NCI-H524 (cell line): Measurements from ENCODE around the gene MBTPS1.

Experiments
- DNase-seq, 2 experiments: peaks; one replicate each; lab custom pipeline; 2025; lab: John Stamatoyannopoulos, UW

The MBTPS1 gene

GRCh38 chr16:84036131-84036530 lies 80.6 kb downstream of the MBTPS1 start:
- DNase-seq: no peak

DNA sequence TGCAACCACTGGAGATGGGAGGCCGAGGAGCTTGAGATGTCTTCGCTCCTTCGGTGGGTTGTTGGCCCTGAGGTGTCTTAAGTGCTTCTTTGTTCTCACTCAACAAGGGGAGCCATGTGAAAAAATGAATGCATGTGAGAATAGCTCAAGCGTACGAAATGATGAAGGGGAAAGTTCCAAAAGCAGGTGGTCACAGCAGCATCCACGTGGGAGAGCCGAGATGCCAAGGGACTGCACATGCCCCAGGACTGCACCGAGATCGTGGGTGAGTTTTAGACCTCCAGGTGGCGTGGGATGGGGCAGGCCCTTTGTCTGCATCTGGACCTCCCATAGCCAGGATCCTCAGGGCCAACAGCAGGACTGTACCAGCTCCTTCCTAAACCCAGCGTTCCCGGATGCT lies 82.2 kb downstream of the MBTPS1 start:
- DNase-seq: no peak

DNA sequence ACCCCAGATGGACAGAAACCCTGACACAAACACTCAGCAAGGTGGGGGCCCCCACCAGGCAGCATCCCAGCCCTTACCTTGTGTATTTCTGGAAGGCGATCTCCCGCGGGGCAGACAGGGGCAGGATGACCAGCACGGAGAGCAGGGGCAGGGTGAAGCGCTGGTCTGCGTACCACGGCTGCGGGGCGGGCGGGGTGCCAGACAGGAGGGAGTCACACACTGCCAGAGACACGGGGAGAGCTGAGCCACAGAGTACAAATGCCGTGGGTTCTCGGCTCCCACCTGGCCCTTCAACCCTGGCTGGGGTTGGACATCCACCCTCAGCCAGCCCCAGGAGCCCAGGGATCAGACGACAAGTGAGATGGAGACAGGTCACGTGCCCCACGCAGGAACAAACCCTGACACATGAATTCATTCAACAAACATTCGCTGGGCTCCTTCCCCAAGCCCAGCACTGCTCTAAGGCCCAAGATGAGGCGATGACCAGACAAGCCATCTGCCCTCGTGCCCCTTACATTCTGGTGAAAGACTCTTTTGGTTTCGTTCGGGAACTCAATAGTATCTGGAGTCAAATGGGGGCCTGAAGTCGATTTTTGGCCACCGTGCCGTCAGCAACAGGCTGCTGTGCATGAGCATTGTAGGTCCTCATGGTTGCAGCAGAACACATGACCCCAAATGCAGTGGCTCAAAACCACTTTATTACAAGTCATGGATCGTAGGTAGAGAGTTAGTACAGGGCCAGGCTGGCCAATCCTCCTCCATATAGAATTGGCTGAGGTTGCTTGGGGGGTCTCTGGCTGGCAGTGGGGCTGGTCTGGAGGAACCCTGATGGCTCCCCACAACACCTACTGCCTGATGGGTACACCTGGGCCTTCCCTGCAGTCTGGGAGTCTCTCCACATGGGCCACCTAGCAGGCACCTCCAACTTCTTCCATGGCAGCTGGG lies 83.2 kb downstream of the MBTPS1 start:
- no peak for DNase-seq

DNA sequence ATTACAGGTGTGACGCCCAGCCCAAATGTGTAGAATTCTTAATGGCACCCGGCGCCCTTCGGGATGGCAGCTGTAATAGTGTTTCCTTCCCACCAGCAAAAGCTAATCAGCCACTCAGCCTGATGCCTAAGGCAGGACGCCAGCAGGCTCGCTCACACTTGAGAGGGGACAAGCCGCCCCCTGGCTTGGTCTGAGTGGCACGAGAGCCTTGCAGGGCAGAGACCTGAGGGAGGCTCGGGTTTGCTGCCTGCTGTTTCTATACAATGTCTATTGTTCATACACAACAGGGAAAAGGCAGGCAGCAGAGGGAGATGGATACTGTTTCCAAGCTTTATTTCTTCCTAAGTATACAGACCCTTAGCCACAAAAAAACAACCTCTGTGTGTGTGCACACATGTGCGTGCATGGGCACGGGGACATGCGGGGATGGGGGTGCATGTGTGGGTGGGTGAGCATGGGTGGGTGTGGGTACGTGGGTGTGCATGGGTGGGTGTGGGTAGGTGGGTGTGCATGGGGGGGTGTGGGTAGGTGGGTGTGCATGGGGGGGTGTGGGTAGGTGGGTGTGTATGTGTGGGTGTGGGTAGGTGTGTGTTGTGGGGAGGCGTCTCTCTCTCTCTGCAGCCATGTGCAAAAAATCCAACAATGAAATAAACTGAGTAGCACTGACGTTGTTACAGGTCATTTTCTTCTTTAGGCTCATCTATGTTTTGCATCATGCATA lies 84.1 kb downstream of the MBTPS1 start:
- peak; percentile 91 to 97 for DNase-seq

- DNase-seq: no peak
Observed at GRCh38 chr16:84031556-84031955, 85.2 kb downstream of the MBTPS1 start.

- peak; percentile 89 to 95 for DNase-seq
Observed at GRCh38 chr16:84029297-84030047, 87.3 kb downstream of the MBTPS1 start.

DNA sequence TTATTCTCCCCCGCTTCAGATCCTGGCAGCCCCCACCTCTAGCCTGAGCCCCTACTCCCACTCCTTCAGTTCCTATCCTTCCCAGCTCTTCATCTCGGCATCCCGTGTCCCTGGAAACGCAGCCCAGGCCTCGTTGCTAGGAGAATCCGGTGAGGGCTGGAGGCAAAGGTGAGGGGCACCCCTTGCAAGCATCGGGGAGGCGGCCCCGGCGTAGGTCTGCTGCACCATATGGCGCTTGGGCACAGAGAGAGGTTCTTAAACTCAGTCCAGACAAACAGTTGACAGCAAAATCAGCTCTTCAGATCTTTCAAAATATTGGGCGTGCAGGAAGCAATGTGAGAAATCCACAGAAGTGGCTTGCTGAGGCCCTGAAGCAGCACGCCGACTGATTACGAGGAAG lies 89.1 kb downstream of the MBTPS1 start:
- peak; percentile 83 to 94 for DNase-seq

DNA sequence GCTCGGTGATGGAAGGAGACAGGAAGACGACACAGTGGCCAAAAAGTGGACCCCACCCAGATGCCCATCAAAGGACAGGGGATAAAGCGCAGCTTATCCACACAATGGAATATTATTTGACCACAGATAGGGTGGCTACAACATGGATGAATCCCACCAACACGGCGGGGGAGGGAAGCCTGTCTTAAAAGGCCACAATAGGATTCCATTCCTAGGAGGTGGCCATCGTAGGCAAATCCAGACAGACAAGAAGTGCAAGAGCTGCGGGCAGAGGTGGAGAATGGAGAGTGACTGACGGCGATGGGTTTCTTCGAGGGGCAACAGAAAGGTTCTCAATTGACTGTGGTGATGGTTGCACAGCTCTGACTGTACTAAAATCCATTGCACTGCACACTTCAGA lies 90.1 kb downstream of the MBTPS1 start:
- no peak for DNase-seq

GRCh38 chr16:84024854-84025253 lies 91.9 kb downstream of the MBTPS1 start:
- DNase-seq: no peak

GRCh38 chr16:84022644-84023043 lies 94.1 kb downstream of the MBTPS1 start:
- peak in 1 of 2 experiments; percentile 25 for DNase-seq

GRCh38 chr16:84021488-84021887 lies 95.3 kb downstream of the MBTPS1 start:
- DNase-seq: no peak

DNA sequence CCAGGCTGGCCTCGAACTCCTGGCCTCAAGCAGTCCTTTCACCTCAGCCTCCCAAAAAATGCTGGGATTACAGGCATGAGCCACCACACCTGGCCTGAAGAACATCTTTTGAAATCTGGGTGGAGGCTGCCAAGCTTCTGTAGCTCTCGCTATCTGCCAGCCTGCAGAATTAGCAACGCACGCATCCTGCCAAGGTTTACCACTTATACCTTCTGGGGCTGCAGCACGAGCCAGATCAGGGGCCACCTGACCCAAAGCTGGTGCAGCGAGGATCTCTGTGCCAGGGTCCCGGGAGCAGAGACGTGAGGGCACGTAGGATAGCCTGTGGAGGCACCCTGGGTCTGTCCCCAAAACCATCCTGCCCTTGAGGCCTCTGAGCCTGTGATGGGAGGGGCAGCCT lies 96.4 kb downstream of the MBTPS1 start:
- DNase-seq: no peak

DNA sequence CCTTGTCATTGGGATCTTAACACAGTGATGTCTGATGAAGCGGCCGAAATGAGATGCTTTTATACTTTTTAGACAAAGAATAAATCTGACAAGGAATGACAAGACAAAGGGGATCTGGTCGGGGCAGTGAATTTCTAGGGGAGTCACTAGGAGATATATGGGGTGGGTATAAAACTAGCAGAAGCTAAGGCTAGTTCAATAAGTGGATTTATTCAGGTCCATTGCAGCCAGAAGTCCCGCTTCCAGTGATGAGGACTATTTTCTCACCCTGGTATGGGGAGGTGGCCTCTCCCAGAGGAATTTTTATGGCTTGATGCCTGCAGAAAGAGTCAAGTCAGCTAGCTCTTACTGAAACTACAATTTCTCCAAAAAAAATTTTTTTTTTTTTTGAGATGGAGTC lies 98.0 kb downstream of the MBTPS1 start:
- DNase-seq: no peak

- DNase-seq: no peak
Observed at GRCh38 chr16:84016477-84016876, 100.3 kb downstream of the MBTPS1 start.

GRCh38 chr16:84015399-84015798 lies 101.3 kb downstream of the MBTPS1 start:
- DNase-seq: no peak

- DNase-seq: no peak
Observed at GRCh38 chr16:84014570-84015327, 102.0 kb downstream of the MBTPS1 start.

DNA sequence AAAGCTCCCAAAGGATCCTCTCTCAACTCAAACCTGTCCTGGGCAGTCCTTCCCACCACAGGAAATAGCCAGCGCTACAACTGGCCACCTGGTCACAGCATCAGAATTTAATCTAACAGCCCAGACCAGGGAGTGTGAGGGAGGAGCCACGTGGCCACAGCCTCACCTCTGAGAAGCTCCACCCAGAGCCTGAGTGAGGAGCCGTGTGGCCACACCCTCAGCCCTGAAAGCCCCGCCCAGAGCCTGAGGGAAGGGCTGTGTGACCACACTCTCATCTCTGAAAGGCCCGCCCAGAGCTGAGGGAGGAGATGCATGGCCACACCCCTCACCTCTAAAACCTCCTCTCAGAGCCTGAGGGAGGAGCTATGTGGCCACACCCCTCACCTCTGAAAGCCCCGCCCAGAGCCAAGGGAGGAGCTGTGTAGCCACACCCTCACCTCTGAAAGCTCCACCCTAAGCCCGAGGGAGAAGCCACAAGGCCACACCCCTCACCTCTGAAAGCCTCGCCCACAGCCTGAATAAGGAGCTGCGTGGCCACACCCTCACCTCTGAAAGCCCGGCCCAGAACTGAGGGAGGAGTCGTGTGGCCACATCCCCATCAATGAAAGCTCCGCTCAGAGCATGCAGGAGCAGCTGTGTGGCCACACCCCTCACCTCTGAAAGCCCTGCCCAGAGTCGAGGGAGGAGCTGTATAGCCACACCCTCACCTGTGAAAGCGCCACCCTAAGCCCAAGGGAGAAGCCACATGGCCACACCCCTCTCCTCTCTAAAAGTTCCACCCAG lies 102.8 kb downstream of the MBTPS1 start:
- peak in 1 of 2 experiments; percentile 54 for DNase-seq

DNA sequence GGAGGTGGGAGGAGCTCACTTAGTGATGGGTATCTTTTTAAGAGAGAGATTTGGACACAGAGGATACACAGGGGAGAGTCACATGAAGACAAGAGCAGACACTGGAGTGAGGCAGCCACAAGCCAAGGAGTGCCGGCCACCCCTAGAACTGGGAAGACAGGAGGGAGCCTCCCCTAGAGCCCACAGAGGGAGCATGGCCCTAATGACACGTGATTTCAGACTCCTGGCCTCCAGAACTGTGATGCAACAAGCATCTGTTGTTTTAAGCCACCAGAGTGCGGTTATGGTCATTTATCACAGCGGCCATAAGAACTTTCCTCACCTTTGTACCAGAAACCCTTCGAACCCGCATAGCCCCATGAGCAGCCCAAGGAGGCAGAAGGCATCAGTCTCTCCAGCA lies 107.5 kb downstream of the MBTPS1 start:
- DNase-seq: no peak

DNA sequence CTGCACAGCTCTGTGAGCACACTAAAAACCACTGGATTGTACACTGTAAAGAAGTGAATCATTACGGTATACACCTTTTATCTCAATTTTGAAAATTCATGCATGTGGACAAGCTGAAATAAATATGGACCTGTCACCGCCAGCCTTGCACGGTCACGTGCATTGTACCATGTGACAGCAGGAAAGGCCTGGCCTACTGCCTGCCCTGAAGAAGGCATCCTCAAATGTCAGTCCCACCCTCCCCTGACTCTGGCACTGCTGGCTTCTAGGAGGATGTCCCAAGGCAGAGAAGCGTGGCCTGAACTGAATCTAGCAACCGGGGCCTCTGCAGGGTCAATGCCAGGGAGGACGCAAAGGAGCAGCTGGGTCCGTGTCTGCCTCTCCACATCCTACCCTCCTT lies 108.8 kb downstream of the MBTPS1 start:
- no peak for DNase-seq

DNA sequence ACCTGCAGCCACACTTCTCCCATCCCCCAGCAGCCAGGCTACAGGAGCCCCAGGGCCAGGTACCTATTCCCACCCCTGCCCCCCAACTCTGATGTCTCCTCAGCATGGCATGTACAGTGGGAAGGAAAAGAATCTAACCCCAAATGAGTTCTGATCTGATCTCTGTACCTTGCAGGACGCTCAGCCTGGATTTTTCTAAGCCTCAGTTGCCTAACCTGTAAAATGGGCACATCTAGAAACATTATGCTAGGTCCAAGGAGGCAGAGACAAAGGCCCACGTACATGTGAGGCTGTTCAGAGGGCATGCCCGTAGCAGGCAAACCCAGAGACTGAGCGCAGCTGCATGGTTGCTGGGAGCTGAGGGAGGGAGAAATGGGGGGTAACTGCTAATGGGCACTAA lies 109.2 kb downstream of the MBTPS1 start:
- DNase-seq: no peak

DNA sequence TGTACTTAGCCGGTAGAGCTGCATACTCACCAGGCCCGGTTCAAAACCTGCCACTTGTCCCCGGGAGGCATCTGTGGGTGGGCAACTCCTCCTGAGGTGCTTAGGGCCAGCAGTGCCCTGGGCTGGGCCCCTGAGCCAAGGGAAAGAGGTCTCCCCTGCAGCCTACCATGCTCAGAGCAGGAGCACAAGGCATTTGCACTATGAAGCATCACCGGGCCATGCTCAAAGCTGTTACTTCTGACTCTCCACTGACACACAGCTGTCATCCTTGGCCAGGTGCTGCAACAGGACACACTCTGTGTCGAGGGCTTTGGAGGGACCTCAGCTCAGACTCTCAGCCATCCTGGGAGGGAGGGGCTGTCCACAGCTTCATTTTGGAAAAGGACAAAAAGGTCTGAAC lies 111.4 kb downstream of the MBTPS1 start:
- peak; percentile 49 to 66 for DNase-seq
